HUES48 (cell line): ENCODE data around the gene CYP46A1.

Source experiments
- H3K27ac ChIP-seq: one replicate; pipeline ENCODE4 v1.7.0; 2013; ENCODE audit warnings: low read depth, low read length, inconsistent platforms
- H3K27me3 ChIP-seq: 2 replicates; pipeline ENCODE4 v1.6.1; 2013; ENCODE audit warnings: mild to moderate bottlenecking, low read length; ENCODE audit not compliant: control insufficient read depth, insufficient read depth
- H3K36me3 ChIP-seq: 2 replicates; pipeline ENCODE4 v1.6.1; 2013; ENCODE audit warnings: low read length; ENCODE audit not compliant: control insufficient read depth, insufficient read depth
- H3K4me1 ChIP-seq: 2 replicates; pipeline ENCODE4 v1.6.1; 2013; ENCODE audit warnings: mild to moderate bottlenecking, low read length; ENCODE audit not compliant: control insufficient read depth, insufficient read depth
- H3K4me3 ChIP-seq: 2 replicates; pipeline ENCODE4 v1.5.1; 2013; ENCODE audit warnings: mild to moderate bottlenecking, low read depth, low read length
- H3K9ac ChIP-seq: 2 replicates; pipeline ENCODE4 v1.6.1; 2013; ENCODE audit warnings: mild to moderate bottlenecking, low read depth, low read length, moderate library complexity
- H3K9me3 ChIP-seq: 2 replicates; pipeline ENCODE4 v1.6.1; 2013; ENCODE audit warnings: low read length; ENCODE audit not compliant: control insufficient read depth, insufficient read depth

CYP46A1 gene

DNA sequence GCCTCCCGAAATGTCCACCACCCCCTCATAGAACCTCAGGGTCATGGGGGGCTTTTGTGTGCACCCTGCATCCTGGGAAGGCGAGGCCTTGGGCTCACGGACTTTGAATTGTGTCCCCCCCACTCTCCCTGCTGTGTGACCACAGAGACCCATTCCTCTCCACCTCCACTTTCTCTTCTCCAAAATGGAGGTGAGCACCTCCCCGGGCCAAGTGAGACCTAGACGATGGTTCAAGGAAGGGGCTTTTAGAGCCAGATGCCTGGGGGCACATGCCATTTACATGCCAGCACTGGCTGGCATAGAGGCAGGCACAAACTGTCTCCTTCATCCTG is 33.5 kb downstream of the CYP46A1 start:
- H3K9ac ChIP-seq: no peak overlapping the region
- H3K4me1 ChIP-seq: no peaks in the 10 kb centered on the region
- no peaks in the 10 kb centered on the region for H3K27me3 ChIP-seq
- H3K36me3 ChIP-seq: no peaks in the 10 kb centered on the region
- H3K9me3 ChIP-seq: no peaks in the 10 kb centered on the region
- no peak overlapping the region for H3K4me3 ChIP-seq
- no peak overlapping the region for H3K27ac ChIP-seq

DNA sequence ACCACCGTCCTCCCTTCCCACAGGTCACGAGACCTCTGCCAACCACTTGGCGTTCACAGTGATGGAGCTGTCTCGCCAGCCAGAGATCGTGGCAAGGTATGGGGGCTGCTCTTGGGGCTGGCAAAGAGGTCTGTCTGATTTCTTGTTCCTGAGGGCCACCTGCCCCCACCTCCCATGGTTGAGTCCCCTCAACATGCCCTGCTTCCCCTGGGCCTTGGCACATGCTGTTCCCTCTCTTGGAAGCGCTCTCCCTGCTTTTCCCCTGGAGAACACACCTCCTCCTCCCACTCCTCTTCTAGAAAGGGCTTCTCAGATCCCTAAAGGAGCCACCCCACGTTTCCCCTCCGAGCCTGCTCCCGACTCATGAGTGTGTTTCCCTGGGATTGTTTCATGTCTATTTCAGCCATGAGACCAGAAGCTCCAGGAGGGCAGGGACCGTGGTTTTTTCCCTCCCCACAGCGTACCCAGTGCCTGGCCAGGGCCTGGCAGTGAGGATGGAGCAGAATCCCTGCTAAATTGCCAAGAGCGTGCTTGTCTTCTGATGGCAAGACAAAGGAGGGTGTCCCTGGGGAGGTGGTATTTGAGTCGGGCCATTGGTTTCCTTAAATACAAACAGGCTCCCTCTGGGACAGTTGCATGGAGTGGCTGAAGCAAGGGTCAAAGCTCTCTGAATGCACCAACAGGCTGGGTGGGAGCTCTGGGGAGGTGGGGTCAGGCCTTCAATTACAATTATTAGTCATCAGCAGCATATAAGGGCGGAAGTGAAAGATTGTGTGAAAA is 34.1 kb downstream of the CYP46A1 start:
- Histone ChIP-seq H3K9ac (no peak overlapping the region), H3K27me3 (no peaks in the 10 kb centered on the region), H3K36me3 (no peaks in the 10 kb centered on the region), H3K4me1 (no peaks in the 10 kb centered on the region), H3K27ac (no peak overlapping the region), H3K4me3 (no peak overlapping the region), H3K9me3 (no peaks in the 10 kb centered on the region)

DNA sequence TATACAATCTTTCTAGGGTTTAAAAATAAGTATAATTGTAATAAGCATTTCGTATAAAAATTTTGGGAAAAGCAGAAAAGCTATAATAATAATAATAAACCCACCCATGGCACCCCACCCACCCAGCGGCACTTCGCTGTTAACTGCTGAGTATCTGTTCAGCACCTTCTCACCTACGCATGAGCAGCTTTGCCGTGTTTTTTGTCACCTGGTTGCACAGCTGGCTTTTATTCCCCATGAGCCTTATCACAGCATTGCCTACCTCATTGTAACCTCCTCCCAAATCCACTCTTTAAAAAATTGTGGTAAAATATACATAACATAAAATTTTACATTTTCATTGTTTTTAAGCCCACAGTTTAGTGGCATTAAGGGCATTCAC is 34.7 kb downstream of the CYP46A1 start:
- no peak overlapping the region for H3K4me3 ChIP-seq
- H3K9ac ChIP-seq: no peak overlapping the region
- H3K4me1 ChIP-seq: no peaks in the 10 kb centered on the region
- H3K27me3 ChIP-seq: no peaks in the 10 kb centered on the region
- no peaks in the 10 kb centered on the region for H3K9me3 ChIP-seq
- H3K36me3 ChIP-seq: no peaks in the 10 kb centered on the region
- no peak overlapping the region for H3K27ac ChIP-seq

DNA sequence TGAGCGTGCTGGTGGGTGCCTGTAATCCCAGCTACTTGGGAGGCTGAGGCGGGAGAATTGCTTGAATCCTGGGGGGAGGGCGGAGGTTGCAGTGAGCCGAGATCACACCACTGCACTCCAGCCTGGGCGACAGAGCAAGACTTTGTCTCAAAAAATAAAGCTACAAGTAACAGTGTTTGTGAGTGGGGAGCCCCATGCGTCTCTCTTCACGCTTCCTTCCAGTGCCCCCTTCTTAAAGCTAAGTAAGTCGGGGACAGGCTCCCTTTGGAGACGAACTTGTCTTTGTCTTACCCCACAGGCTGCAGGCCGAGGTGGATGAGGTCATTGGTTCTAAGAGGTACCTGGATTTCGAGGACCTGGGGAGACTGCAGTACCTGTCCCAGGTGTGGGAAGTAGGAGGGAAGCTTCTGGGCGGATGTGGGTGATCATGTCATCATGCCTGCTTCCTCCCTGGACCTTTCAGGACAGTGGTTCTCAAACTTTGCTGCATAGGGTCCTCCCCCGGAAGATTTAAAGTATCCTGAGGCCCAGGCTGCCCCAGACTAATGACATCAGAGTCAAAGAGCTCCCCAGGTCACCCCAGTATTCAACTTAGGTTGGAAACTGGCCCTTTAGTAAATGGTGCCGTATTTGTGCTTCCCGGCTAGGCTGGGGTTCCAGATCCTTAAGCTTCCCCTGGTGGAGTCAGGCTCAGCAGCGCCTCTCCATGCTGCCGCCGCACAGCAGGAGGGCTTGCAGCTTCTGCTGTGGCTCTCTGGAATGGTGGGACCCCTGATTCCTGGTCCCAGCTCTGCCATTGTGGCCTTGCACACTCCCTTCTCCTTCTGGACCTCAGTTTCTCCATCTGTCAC is 37.1 kb downstream of the CYP46A1 start:
- H3K4me3 ChIP-seq: no peak overlapping the region
- no peak overlapping the region for H3K27ac ChIP-seq
- H3K36me3 ChIP-seq: no peaks in the 10 kb centered on the region
- H3K4me1 ChIP-seq: no peaks in the 10 kb centered on the region
- no peaks in the 10 kb centered on the region for H3K9me3 ChIP-seq
- no peak overlapping the region for H3K9ac ChIP-seq
- H3K27me3 ChIP-seq: no peaks in the 10 kb centered on the region

DNA sequence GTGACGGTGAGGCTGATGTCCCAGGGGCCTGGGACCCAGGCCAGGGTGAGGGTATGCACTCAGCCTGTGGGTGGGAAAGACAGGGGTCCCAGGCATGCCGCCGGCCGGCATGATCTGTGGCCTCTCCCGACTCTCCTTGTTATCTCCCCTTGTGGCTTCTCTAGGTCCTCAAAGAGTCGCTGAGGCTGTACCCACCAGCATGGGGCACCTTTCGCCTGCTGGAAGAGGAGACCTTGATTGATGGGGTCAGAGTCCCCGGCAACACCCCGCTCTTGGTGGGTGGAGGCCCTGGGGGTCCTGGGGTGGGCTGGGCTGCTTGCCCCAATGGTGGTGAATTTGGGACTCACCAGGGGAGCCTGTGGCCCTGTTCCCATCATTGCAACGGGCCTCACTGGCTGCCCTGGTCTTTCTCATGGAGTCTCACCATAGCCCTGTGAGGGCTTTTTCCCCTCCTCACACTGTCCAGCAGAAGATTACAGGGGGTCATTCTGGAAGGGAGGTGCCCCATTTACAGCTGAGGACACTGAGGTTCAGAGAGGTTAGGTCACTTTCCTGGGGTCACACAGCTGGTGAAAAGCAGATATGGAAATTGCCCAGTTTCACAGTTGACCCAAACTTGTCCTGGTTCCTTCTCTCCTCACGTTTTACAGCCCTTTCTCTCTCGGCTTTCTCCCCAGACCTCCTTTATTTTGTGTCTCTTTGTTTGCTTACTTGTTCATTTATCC is 37.9 kb downstream of the CYP46A1 start:
- Histone ChIP-seq H3K27ac (no peak overlapping the region), H3K9ac (no peak overlapping the region), H3K9me3 (no peaks in the 10 kb centered on the region), H3K4me1 (no peaks in the 10 kb centered on the region), H3K27me3 (no peaks in the 10 kb centered on the region), H3K4me3 (no peak overlapping the region), H3K36me3 (no peaks in the 10 kb centered on the region)

DNA sequence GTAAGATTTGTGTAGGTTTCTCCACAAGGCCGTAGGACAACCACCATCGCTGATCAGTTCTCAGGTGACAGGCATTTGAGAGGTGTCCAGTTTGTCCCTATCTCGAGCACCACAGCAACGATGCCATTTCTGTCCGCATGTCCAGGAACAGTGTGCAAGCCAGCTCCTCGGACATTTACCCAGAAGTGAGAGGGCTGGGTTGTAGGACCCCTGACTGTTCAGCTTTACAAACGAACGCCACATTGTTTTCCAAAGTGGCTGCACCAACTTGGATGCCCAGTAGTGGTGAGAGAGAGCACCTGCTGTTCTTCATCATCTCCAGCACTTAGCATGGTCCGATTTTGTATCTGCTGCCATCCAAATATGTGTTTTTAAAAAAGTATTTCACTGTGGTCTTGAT is 38.6 kb downstream of the CYP46A1 start:
- Histone ChIP-seq H3K36me3 (no peaks in the 10 kb centered on the region), H3K4me3 (no peak overlapping the region), H3K27ac (no peak overlapping the region)

DNA sequence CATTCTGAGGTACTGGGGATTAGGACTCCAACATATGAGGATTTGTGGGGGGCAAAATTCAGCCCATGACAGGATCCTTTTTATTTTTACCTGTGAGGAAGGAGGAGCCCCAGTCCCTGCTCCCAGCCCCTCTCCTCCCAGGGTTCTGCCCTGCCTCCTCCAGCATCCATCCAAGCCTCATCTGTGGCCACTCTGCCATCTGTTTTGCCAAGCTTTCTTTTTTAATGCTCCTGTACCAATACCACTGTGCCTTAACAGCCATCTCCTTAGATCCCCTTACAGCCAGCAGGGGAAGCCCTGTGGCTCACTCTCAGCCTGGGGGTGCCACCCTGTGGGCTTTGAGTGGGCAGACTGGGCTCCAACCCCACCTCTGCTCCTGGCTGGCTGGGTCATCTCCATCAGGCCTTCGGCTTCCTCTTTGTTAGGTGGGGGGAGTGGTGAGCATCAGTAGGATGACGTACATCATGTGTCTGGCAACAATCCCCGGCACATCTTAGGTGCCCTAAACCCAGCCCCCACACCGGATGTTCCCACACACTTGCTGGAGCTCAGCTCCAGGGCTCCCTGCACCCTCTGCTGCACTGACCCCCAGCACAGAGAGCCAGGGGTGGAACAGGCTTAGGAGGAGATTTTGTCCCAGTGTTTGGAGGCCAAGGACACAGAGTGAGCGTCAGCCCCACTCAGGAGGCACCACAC is 40.2 kb downstream of the CYP46A1 start:
- Histone ChIP-seq H3K9me3 (no peaks in the 10 kb centered on the region), H3K4me1 (no peaks in the 10 kb centered on the region), H3K27ac (no peak overlapping the region), H3K9ac (no peak overlapping the region), H3K27me3 (no peaks in the 10 kb centered on the region), H3K4me3 (no peak overlapping the region), H3K36me3 (no peaks in the 10 kb centered on the region)

More for the DNA sequence above, 38.6 kb downstream of the CYP46A1 start:
- Histone ChIP-seq H3K27me3 (no peaks in the 10 kb centered on the region), H3K9ac (no peak overlapping the region), H3K4me1 (no peaks in the 10 kb centered on the region), H3K9me3 (no peaks in the 10 kb centered on the region)

DNA sequence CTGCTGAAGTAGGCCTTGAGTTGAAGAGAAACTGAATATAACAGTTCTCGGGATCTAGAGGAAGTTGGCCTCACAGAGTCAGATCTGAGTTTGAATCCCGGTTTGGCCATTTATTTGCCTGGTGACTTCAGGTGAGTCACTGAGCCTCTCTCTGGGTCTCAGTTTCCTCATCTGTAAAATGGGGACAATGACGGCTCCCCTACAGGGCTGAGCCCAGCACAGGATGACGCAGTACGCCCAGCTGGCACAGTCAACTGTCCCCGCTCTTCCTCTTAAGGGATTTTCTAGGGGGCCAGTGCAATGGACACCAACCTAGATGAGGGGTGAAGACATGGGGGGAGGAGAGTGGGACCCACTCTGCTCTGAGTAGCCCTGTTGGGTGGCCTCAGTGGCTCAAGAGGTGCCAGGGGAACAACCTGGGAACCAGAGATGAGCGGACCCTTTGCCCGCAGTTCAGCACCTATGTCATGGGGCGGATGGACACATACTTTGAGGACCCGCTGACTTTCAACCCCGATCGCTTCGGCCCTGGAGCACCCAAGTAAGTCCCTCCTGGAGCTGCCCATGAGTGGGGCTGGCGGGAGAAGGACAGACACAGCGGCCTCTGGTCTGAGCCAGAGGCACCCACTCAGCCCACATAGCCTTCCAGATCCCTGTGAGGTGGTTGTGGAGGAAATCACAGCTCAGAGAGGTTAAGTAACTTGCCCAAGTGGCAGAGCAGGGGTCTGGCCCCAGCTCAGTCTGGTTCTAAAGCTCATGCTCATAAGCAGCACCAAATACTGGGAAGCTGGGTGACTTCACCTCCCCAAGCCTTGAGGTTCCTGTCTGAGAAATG is 41.1 kb downstream of the CYP46A1 start:
- Histone ChIP-seq H3K27me3 (no peaks in the 10 kb centered on the region), H3K4me3 (no peak overlapping the region), H3K9ac (no peak overlapping the region), H3K27ac (no peak overlapping the region), H3K9me3 (no peaks in the 10 kb centered on the region), H3K36me3 (no peaks in the 10 kb centered on the region), H3K4me1 (no peaks in the 10 kb centered on the region)

DNA sequence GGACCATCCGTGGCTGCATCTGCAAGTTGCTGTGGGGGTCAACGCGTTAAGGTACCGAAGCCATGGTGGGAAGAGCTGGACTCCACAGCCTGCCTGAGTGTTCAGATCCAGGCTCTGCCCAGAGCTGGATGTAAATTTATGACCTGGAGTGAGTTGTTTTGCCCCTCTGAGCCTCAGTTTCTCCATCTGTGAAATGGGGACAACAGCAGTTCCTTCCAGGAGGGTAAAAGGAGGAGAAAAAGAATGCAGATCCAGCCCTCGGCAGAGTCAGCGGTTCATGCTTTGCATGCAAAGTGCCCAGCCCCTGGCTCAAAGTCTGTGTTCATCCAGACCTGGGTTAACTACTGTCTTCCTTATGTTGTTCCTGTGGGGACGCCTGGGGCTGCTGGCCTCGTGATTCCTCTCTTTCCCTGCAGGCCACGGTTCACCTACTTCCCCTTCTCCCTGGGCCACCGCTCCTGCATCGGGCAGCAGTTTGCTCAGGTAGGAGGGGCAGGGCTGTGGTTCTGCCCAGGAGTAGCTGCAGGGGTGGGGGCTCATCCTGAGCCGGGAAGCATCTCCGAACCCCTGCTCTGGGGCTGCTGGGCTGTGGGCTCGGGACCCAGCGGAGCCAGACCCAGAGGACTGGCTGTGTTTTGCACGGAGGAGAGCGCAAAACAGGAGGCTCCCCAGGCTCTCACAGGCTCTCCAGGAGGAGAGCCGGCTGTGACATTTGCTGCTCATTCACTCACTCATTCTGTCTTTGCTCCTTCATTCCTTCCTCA is 41.9 kb downstream of the CYP46A1 start:
- no peaks in the 10 kb centered on the region for H3K9me3 ChIP-seq
- no peak overlapping the region for H3K4me3 ChIP-seq
- no peak overlapping the region for H3K27ac ChIP-seq
- H3K9ac ChIP-seq: no peak overlapping the region
- 0 out of 2 replicates have a peak, but pooled peaks cover 4% of the 10 kb centered on the region for H3K4me1 ChIP-seq
- no peaks in the 10 kb centered on the region for H3K27me3 ChIP-seq
- H3K36me3 ChIP-seq: no peaks in the 10 kb centered on the region
